GM19043 (cell line): ENCODE data around the gene FAM174C.

Experiments
- ATAC-seq: cut with Tn5 transposase; IDR thresholded peaks from one replicate; pipeline ENCODE4 v1.9.1; 2021; ENCODE audit warnings: low read depth; ENCODE audit not compliant: unreplicated experiment

FAM174C gene

GRCh38 chr19:1249990-1250436, 25.3 kb upstream of the FAM174C start:
- ATAC-seq, result no peak

DNA sequence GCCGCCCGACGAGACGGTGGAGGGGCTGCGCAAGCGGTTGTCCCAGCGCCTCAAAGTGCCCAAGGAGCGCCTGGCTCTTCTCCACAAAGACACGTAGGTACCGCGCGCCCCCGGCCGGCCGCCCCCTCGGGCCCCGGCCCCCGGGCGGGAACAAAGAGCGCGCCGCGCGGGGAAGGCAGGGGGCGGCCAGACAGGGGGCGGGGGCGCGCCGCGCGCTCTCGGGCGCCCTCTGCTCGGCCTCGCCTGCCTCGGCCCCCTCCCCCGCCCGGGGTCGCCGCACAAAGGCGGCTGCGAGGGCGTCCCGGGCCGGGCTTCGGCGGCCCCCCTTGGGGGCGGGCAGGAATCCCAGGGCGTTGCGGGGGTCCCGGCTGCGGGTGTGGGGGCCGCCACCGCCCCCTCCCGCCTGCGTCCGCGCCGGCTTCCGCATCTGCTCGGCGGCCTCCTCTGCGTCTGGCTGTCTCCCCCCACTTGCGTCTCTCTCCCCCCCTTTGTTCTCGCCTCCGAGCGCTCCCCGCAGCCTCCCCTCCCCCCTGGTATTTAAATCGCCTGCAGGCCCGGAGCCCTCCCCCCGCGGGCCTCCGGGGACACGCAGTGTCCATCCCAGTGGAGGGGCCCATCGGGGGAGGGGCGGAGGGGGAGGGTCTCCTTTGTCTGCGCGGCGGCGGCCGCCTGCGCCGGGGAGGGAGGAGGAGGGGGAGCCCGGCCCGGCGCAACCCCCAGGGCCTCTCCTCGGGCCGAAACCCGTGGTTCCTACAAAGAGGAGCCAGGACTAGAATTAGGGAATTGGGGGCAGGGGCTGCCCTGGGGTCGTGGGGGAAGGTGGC, 24.7 kb upstream of the FAM174C start:
- no peak for ATAC-seq

DNA sequence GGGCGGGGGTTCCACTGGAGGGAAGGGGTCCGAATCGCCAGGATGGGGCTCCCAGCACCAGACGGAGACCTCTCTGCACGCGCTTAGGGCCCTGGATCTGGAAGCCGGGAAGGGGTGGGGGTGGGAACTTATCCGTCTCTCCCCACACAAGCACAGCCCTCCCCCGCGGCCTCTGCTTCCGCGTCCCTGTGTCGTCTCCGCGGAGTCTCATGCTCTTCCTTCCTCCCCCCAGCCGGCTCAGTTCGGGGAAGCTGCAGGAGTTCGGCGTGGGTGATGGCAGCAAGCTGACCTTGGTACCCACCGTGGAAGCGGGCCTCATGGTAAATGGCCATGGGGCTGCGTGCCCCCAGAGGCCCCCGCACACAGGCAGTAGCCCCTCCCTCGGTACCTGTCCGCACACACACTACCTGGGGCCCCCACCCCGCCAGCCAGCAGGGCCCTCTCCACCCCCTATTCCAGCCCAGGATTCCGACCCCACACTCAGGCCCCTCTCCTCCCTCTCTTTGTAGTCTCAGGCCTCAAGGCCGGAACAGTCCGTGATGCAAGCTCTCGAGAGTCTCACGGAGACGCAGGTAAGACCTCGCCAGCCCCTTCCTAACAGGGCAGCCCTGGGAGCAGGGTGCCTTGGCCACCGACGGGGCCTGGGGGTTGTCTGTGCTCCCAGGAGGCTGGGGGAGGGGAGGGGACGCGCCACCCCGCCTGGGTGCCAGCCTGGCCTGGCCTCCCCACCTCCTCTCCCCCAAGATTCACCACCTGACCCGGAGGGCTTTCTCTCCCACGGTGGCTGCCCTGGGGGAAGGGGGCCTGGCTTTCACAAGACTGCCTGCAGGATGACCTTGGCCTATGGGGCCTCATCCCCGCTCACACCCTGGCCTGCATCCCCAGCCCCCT, 23.8 kb upstream of the FAM174C start:
- ATAC-seq, result no peak

- ATAC-seq, result no peak
Measured at GRCh38 chr19:1252221-1252820, 23.0 kb upstream of the FAM174C start.

DNA sequence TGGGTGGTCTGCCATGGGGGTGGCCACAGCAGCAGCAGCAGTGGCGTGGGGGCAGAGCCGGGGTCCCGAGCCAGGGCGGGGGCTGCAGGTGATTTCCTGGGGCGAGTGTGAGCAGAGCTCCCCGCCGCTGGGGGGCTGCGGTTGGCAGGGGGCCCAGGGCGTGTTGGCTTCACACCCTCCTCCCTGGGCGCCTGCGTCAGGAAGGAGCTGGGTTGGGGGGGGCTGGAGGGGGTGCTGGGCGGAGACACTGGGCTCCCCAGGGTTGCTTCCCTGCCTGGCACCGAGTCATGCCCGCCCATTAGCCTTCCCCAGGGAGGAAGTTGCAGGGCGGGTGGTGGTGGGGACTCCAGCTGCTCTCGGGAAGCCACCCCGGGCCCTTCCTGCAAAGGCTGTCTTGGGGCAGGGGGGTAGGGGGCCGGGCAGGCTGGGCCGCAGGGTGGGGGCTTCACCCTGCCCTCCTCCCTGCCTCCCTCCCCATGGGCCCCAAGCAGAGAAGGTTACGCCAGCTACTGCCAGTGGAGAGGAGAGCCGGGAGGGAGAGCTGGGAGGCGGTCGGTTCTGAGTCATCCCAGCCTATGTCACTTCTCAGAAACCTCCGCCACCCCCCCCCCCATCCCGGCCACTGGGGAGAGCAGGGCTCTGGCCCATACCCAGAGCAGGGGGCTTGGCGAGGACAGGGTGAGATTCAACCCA, 22.4 kb upstream of the FAM174C start:
- no peak for ATAC-seq

GRCh38 chr19:1253514-1254080, 21.7 kb upstream of the FAM174C start:
- no peak for ATAC-seq

DNA sequence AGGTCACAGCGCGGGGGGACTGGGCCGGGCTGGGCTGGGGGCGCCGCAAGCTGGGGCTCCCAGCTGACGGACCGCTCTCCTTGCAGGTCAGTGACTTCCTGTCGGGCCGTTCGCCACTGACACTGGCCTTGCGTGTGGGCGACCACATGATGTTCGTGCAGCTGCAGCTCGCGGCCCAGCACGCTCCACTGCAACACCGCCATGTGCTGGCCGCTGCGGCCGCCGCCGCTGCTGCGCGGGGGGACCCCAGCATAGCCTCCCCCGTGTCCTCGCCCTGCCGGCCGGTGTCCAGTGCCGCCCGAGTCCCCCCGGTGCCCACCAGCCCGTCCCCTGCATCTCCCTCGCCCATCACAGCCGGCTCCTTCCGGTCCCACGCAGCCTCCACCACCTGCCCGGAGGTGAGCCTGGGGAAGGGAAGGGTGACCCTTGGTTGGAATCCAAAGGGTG, 21.2 kb upstream of the FAM174C start:
- ATAC-seq, result no peak

GRCh38 chr19:1254530-1255185, 20.7 kb upstream of the FAM174C start:
- ATAC-seq, result no peak

- ATAC-seq, result no peak
Measured at GRCh38 chr19:1255186-1256161, 19.9 kb upstream of the FAM174C start.

- ATAC-seq, result no peak
Measured at GRCh38 chr19:1256646-1257474, 18.5 kb upstream of the FAM174C start.

- ATAC-seq, result no peak
Measured at GRCh38 chr19:1257475-1258162, 17.7 kb upstream of the FAM174C start.

- ATAC-seq, result no peak
Measured at GRCh38 chr19:1258163-1258492, 17.2 kb upstream of the FAM174C start.

DNA sequence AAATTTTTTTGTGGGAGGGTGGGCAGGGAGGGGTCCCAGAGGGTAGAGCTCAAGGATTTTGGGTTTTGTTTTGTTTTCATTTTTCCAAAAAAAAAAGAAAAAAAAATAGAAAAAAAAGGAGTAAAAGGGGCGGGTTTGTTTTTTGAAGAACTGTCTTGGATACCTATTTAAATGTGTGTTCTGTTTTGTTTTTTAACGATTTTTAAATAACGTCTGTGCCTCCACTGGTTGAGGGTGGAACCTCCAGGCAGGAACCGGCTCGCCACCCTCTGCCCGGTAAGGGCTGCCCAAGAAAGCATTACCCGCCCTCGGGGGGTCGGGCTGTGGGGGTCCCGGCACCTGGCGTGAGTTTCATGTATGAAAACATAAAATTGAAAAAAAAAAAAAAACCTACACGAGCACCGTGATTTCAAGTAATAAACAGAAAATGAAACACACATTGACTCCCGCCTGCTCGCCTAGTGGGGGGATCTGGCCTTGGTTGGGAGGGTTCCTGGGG, 16.6 kb upstream of the FAM174C start:
- ATAC-seq, result no peak

GRCh38 chr19:1259206-1259875, 16.0 kb upstream of the FAM174C start:
- no peak for ATAC-seq

DNA sequence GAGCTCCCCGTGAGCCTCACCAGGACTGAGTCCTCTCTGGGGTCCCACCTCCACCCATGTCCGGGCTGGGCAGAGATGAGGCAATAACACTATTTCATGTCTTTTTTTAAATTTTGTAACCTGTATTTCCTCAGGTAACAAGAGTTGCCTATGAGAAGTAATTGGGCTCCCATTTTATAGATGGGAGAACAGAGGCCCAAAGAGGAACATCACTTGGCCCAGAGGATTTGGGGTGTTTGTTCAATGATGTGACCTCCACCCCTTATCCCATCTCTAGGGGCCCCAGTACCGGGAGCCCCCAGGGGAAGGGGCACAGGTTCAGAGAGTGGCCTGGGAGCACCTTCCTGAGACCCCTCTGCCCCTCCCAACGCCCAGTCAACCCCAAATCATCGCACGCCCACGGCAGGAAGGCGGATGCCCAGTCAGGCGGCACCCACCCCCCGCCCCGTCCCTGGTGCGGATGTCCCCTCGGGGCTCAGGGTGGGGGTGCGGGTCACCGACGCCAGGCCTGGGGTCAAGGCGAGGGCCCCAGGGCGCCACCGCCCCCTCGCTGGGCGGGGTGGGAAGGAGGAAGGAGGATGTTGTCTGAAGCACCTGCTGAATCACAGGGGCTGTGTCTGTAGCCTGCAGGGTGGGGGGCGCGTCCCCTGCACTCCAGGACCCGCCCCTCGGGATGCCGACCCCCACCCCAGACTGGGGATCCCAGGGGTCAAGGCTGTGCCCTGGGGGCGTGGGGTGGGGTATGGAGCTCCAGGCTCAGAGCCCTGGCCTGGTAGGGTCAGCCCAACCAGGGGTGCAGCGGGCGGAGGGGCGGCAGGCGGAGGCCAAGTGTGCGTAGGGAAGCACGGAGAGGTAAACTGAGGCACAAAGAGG, 15.2 kb upstream of the FAM174C start:
- ATAC-seq, result no peak
